ENCODE results near the gene ZRANB1. TPM values are rescaled to one million over a fixed set of nuclear protein-coding genes. Genes with fewer than 3 reads are reported as not detected.
A peak's percentile ranks its signal among the peaks of the same experiment; 100 is the strongest.

Gene ZRANB1
- total RNA-seq, 1 experiment from 2014 or later: 22.6 TPM

- Histone ChIP-seq H3K27ac (ENCODE audit: low read depth, low read length, poor library complexity, severe bottlenecking) (peak overlapping the region; percentile 34), H3K4me3 (ENCODE audit: low read depth, low read length, poor library complexity, severe bottlenecking) (no peak overlapping the region), H3K4me1 (ENCODE audit: insufficient read depth, low read length, poor library complexity, severe bottlenecking) (peaks cover 42% of the 10 kb centered on the region), H3K27me3 (replicated peaks; ENCODE audit: insufficient read depth, low read depth, low read length, poor library complexity) (no peaks in the 10 kb centered on the region), H3K36me3 (ENCODE audit: insufficient read depth, low read length, poor library complexity, severe bottlenecking) (peaks cover 4% of the 10 kb centered on the region), H3K9me3 (ENCODE audit: low read depth, low read length, poor library complexity, severe bottlenecking) (no peaks in the 10 kb centered on the region)
- ChIA-PET CTCF (no interaction called here), POLR2A (ENCODE audit: low non-redundant PET) (no interaction called here)
- intact Hi-C loops (cut with micrococcal nuclease; ENCODE audit: unreplicated experiment): no loop called here
- BruUV-seq (replicated peaks): no TSS peak
- TF ChIP-seq CTCF (conservative IDR thresholded peaks at IDR 0.05; ENCODE audit: low read depth, low read length) (no peak), EZH2 (IDR thresholded peaks at IDR 0.05; ENCODE audit: borderline replicate concordance, low read depth, low read length, poor library complexity, severe bottlenecking) (no peak)
- no peak for DNase-seq (ENCODE audit: low spot score)
Observed at GRCh38 chr10:125022671-125023070, 80.7 kb downstream of the ZRANB1 start.

- no TSS peak for BruUV-seq (replicated peaks)
- no peak for TF ChIP-seq CTCF (conservative IDR thresholded peaks at IDR 0.05; ENCODE audit: low read depth, low read length)
- TF ChIP-seq EZH2 (IDR thresholded peaks at IDR 0.05; ENCODE audit: borderline replicate concordance, low read depth, low read length, poor library complexity, severe bottlenecking): no peak
- Histone ChIP-seq H3K27me3 (replicated peaks; ENCODE audit: insufficient read depth, low read depth, low read length, poor library complexity) (no peaks in the 10 kb centered on the region), H3K27ac (ENCODE audit: low read depth, low read length, poor library complexity, severe bottlenecking) (peak overlapping the region; percentile 43), H3K9me3 (ENCODE audit: low read depth, low read length, poor library complexity, severe bottlenecking) (no peaks in the 10 kb centered on the region), H3K4me1 (ENCODE audit: insufficient read depth, low read length, poor library complexity, severe bottlenecking) (peaks cover 43% of the 10 kb centered on the region), H3K4me3 (ENCODE audit: low read depth, low read length, poor library complexity, severe bottlenecking) (no peak overlapping the region), H3K36me3 (ENCODE audit: insufficient read depth, low read length, poor library complexity, severe bottlenecking) (peaks cover 4% of the 10 kb centered on the region)
- DNase-seq (ENCODE audit: low spot score): no peak
- CTCF ChIA-PET: no interaction called here
- POLR2A ChIA-PET (ENCODE audit: low non-redundant PET): no interaction called here
- intact Hi-C loops (cut with micrococcal nuclease; ENCODE audit: unreplicated experiment): no loop called here
Observed at GRCh38 chr10:125023255-125023654, 81.3 kb downstream of the ZRANB1 start.

- H3K4me3 ChIP-seq (ENCODE audit: low read depth, low read length, poor library complexity, severe bottlenecking): peak overlapping the region; percentile 23
- peaks cover 46% of the 10 kb centered on the region for H3K4me1 ChIP-seq (ENCODE audit: insufficient read depth, low read length, poor library complexity, severe bottlenecking)
- ChIA-PET POLR2A (ENCODE audit: low non-redundant PET) (no interaction called here), CTCF (no interaction called here)
- H3K27me3 ChIP-seq (replicated peaks; ENCODE audit: insufficient read depth, low read depth, low read length, poor library complexity): no peaks in the 10 kb centered on the region
- peaks cover 4% of the 10 kb centered on the region for H3K36me3 ChIP-seq (ENCODE audit: insufficient read depth, low read length, poor library complexity, severe bottlenecking)
- no peak for DNase-seq (ENCODE audit: low spot score)
- intact Hi-C loops (cut with micrococcal nuclease; ENCODE audit: unreplicated experiment): no loop called here
- peak overlapping the region; percentile 43 for H3K27ac ChIP-seq (ENCODE audit: low read depth, low read length, poor library complexity, severe bottlenecking)
- BruUV-seq (replicated peaks): no TSS peak
- no peaks in the 10 kb centered on the region for H3K9me3 ChIP-seq (ENCODE audit: low read depth, low read length, poor library complexity, severe bottlenecking)
- no peak for TF ChIP-seq EZH2 (IDR thresholded peaks at IDR 0.05; ENCODE audit: borderline replicate concordance, low read depth, low read length, poor library complexity, severe bottlenecking)
- no peak for TF ChIP-seq CTCF (conservative IDR thresholded peaks at IDR 0.05; ENCODE audit: low read depth, low read length)
Observed at GRCh38 chr10:125023862-125024496, 82.1 kb downstream of the ZRANB1 start.

Measured in A673 (cell line).